Body of pancreas (tissue), 4 donors: ENCODE data around the gene SLC35C1. TPM values are rescaled to one million over a fixed set of nuclear protein-coding genes. Genes with fewer than 3 reads are reported as not detected.
"Not testable (repeated sequence)": the region's sequence is repeated elsewhere in the genome, so short reads cannot be mapped to it uniquely, and the experiment has no call there.

Experiments used
- ATAC-seq: fragments of 150-250 bp; one replicate; pipeline ENCODE4 v1.9.1; 2016
- DNase-seq, 4 donors: peaks; one replicate each; pipeline ENCODE4 v3.0.0-alpha.2; 2019
- H3K27ac ChIP-seq, 4 donors: fragments of 200-600 bp; sonication (generic); 1 replicate in 3 of 4; 2 replicates in 1 of 4; pipeline versions ENCODE4 v1.5.1 to v1.6.1; 2016 to 2019; ENCODE audit warnings: mild to moderate bottlenecking in 1 of 4, mixed read lengths in 1 of 4, moderate library complexity in 1 of 4
- H3K27me3 ChIP-seq, 2 donors: fragments of 200-600 bp; sonication (generic); one replicate each; pipeline ENCODE4 v1.6.0; 2016; ENCODE audit warnings: mild to moderate bottlenecking in 1 of 2
- H3K36me3 ChIP-seq, 2 donors: fragments of 200-600 bp; sonication (generic); replicated peaks in 1 of 2; 2 replicates each; pipeline ENCODE4 v1.5.1; 2016; ENCODE audit warnings: low read depth in 2 of 2; ENCODE audit not compliant: insufficient read depth in 1 of 2
- H3K4me1 ChIP-seq: fragments of 200-600 bp; sonication (generic); one replicate; pipeline ENCODE4 v1.6.0; 2016
- H3K4me3 ChIP-seq, 2 donors: fragments of 200-600 bp; sonication (generic); 1 replicate in 1 of 2; 2 replicates in 1 of 2; pipeline ENCODE4 v1.5.1; 2016 to 2019
- H3K9me3 ChIP-seq, 3 donors: fragments of 200-600 bp; sonication (generic); 1 replicate in 2 of 3; 2 replicates in 1 of 3; pipeline ENCODE4 v1.5.1; 2016
- POLR2A ChIP-seq, 3 donors: fragments of 450-650 bp; IDR thresholded peaks; one replicate each; pipeline ENCODE4 v1.6.1; 2016; ENCODE audit warnings: antibody characterized with exemption in 3 of 3, mild to moderate bottlenecking in 2 of 3
- WGBS, 2 donors: methylation state at CpG; one replicate each; pipeline ENCODE4 v1.1.5; 2017; 5-methylcytosine and 5-hydroxymethylcytosine counted together
- intact Hi-C: fragments of 100-400 bp; cut with DNase I; formaldehyde crosslinking; loops from one replicate; pipeline ENCODE4 v1.15.1; 2023
- total RNA-seq, 2 donors: library from RNA; depleted of rRNA; stranded (reverse); fragments of >200 nt; gene quantifications; one replicate each; pipeline ENCODE4 v1.1.0, GENCODE V29; 2016
- TF ChIP-seq, protein P1 (sequence below), 7 experiments: fragments of 450-650 bp in 4 of 7; fragments of 200-600 bp in 3 of 7; sonication (generic) in 3 of 7; IDR thresholded peaks; one replicate each; pipeline ENCODE4 v1.5.1; 2016 to 2019; ENCODE audit warnings: antibody characterized with exemption in 7 of 7

SLC35C1 gene
- total RNA-seq, 2 donors from 2014 or later: 11.2 to 22.7 TPM

DNA sequence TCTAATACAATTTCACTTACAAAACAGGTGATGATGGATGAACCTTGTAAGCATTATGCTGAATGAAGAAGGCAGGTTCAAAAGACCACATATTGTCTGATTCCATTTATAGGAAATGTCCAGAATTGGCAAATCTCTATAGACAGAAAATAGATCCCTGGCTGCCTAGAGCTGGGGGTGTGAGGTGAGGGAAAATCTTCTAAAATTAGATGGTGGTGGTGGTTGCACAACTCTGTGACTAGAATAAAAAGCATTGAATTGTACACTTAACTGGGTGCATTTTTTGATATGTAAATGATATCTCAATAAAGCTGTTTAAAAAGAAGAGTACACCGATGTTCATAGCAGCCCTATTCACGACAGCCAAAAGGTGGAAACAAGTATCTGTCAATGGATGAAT is 25.6 kb downstream of the SLC35C1 start:
- Histone ChIP-seq H3K36me3 (no peaks in the 10 kb centered on the region), H3K27me3 (no peaks in the 10 kb centered on the region), H3K4me1 (no peaks in the 10 kb centered on the region), H3K4me3 (no peak overlapping the region), H3K27ac (no peak overlapping the region), H3K9me3 (no peaks in the 10 kb centered on the region)
- TF ChIP-seq, protein P1, sequence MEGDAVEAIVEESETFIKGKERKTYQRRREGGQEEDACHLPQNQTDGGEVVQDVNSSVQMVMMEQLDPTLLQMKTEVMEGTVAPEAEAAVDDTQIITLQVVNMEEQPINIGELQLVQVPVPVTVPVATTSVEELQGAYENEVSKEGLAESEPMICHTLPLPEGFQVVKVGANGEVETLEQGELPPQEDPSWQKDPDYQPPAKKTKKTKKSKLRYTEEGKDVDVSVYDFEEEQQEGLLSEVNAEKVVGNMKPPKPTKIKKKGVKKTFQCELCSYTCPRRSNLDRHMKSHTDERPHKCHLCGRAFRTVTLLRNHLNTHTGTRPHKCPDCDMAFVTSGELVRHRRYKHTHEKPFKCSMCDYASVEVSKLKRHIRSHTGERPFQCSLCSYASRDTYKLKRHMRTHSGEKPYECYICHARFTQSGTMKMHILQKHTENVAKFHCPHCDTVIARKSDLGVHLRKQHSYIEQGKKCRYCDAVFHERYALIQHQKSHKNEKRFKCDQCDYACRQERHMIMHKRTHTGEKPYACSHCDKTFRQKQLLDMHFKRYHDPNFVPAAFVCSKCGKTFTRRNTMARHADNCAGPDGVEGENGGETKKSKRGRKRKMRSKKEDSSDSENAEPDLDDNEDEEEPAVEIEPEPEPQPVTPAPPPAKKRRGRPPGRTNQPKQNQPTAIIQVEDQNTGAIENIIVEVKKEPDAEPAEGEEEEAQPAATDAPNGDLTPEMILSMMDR (IDR thresholded peaks at IDR 0.05): no peak
- no peak for TF ChIP-seq POLR2A (IDR thresholded peaks at IDR 0.05)
- ATAC-seq: no peak
- 86 to 87% methylated on average over 2 of the region's 2 CpGs for WGBS, 2 donors
- DNase-seq: no peak
- intact Hi-C loops: no loop called here

- Histone ChIP-seq H3K4me3 (no peak overlapping the region), H3K27me3 (no peaks in the 10 kb centered on the region), H3K27ac (no peak overlapping the region), H3K9me3 (no peaks in the 10 kb centered on the region), H3K36me3 (no peaks in the 10 kb centered on the region), H3K4me1 (no peaks in the 10 kb centered on the region)
- ATAC-seq: no peak
- TF ChIP-seq, protein P1 (IDR thresholded peaks at IDR 0.05): no peak
- no peak for TF ChIP-seq POLR2A (IDR thresholded peaks at IDR 0.05)
- intact Hi-C loops: no loop called here
- WGBS, 2 donors: 77 to 89% methylated on average over 9 of the region's 9 CpGs
- DNase-seq: no peak
Measured at GRCh38 chr11:45832811-45833441, 28.0 kb downstream of the SLC35C1 start.

DNA sequence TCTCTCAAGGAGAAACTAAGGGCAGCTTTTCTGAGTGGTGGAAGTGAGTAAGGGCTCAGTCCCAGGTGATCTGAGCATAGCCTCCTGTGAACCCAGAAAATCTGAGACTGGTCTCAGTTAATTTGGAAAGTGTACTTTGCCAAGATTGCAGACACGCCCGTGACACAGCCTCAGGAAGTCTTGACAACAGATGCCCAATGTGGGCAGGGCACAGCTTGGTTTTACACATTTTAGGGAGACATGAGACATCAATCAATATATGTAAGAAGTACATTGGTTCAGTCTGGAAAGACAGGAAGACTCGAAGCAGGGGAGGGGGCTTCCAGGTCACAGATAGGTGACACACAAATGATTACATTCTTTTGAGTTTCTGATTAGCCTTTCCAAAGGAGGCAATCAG is 28.8 kb downstream of the SLC35C1 start:
- DNase-seq (no peak), ATAC-seq (no peak)
- Histone ChIP-seq H3K9me3 (no peaks in the 10 kb centered on the region), H3K4me3 (no peak overlapping the region), H3K27me3 (no peaks in the 10 kb centered on the region), H3K4me1 (no peaks in the 10 kb centered on the region), H3K36me3 (no peaks in the 10 kb centered on the region), H3K27ac (no peak overlapping the region)
- 62 to 63% methylated on average over 3 of the region's 3 CpGs for WGBS, 2 donors
- no peak for TF ChIP-seq POLR2A (IDR thresholded peaks at IDR 0.05)
- TF ChIP-seq, protein P1 (IDR thresholded peaks at IDR 0.05): no peak
- intact Hi-C loops: no loop called here

GRCh38 chr11:45834298-45834756 is 29.4 kb downstream of the SLC35C1 start:
- no peak for TF ChIP-seq POLR2A (IDR thresholded peaks at IDR 0.05)
- TF ChIP-seq, protein P1 (IDR thresholded peaks at IDR 0.05): no peak
- no peak for DNase-seq
- ATAC-seq: no peak
- H3K4me1 ChIP-seq: no peaks in the 10 kb centered on the region
- no peak overlapping the region for H3K27ac ChIP-seq
- no peaks in the 10 kb centered on the region for H3K27me3 ChIP-seq
- H3K36me3 ChIP-seq: no peaks in the 10 kb centered on the region
- WGBS, 2 donors: 32 to 39% methylated on average over 4 of the region's 4 CpGs
- intact Hi-C loops: no loop called here
- H3K4me3 ChIP-seq: no peak overlapping the region
- no peaks in the 10 kb centered on the region for H3K9me3 ChIP-seq

DNA sequence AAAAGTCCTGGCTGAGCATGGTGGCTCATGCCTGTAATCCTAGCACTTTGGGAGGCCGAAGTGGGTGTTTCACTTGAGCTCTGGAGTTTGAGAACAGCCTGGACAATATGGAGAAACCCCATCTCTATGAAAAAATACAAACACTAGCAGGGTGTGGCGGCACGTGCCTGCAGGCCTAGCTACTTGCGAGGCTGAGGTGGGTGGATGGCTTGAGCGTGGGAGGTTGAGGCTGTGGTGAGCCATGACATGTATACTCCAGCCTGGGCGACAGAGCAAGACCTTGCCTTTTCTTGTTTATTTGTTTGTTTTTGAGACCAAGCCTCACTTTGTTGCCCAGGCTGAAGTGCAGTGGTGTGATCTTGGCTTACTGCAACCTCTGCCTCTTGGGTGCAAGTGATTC is 34.3 kb downstream of the SLC35C1 start:
- intact Hi-C loops: no loop called here
- Histone ChIP-seq H3K9me3 (no peaks in the 10 kb centered on the region), H3K27ac (no peak overlapping the region), H3K4me3 (no peak overlapping the region), H3K36me3 (no peaks in the 10 kb centered on the region), H3K27me3 (no peaks in the 10 kb centered on the region), H3K4me1 (peaks cover 15% of the 10 kb centered on the region)
- DNase-seq: no peak
- 92 to 95% methylated on average over 6 of the region's 6 CpGs for WGBS, 2 donors
- ATAC-seq: no peak
- TF ChIP-seq, protein P1 (IDR thresholded peaks at IDR 0.05): no peak
- no peak for TF ChIP-seq POLR2A (IDR thresholded peaks at IDR 0.05)

DNA sequence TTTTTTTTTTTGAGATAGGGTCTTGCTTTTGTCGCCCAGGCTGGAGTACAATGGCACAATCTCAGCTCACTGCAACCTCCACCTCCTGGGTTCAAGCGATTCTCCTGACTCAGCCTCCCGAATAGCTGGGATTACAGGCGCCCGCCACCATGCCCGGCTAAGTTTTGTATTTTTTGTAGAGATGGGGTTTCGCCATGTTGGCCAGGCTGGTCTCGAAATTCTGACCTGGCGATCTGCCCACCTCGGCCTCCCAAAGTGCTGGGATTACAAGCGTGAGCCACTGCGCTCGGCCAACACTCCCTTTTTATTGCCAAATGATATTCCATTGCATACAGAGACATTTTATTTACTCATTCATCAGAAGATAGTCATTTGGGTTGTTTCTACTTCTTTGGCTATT is 35.3 kb downstream of the SLC35C1 start:
- H3K9me3 ChIP-seq, ATAC-seq, H3K27ac ChIP-seq, H3K4me3 ChIP-seq, H3K27me3 ChIP-seq, DNase-seq, intact Hi-C loops, H3K36me3 ChIP-seq: not testable (repeated sequence)
- WGBS, 2 donors: 90% methylated on average over 13 of the region's 13 CpGs
- H3K4me1 ChIP-seq: peaks cover 25% of the 10 kb centered on the region
